ENCODE data around the gene RPL36.

RPL36 gene

DNA sequence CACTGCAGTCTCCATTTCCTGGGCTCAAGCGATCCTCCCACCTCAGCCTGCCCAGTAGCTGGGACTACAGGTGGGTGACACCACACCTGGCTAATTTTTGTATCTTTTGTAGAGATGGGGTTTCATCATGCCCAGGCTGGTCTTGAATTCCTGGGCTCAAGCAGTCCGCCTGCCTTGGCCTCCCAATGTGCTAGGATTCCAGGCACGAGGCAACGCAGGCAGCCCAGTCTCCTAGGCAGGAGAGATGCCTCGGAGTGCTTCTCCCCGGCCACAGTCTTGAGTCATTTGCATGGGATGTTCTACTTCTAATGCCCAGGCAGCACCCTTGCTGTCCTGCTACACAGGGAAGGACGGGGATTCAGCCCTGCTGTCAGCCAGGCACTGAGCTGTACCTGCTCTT is 18.5 kb upstream of the RPL36 start:
- no peak for DNase-seq
- in situ Hi-C loops (cut with HindIII; ENCODE audit: low pct_ligation_motif_present, low pct_unique_long_range_greater_than_20kb, low sequenced_read_pairs) = no loop called here

DNA sequence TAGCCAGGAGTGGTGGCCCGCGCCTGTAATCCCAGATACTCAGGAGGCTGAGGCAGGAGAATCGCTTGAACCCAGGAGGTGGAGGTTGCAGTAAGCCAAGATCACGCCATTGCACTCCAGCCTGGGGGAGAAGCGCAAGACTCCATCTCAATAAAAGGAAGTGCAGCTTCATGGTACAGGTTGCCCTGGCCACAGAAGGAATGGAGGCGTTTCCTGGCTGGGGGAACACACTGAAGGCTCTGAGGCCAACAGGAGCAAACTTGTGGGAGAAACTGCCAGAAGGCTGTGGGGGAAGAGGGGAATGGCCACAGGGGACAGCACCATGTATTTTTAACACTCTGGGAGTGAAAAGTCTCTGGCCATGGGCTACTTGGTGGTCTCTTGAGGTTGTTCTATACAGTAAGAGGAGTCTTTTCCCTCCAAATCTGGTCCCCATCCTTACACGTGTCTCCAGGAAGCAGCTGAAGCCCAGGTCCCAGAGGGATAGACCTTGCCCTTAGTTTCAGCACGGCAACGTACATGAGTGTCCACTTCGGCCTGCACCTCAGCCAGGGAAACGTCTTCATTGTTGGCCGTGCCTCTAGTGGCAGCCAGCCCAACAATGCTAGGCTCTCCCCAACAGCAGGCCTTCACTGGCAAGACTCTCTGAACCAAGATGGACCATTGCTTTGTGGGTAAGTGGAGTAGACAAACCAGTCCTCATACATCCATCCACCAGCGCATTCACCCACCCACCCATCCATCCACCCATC is 17.2 kb upstream of the RPL36 start:
- in situ Hi-C loops (cut with HindIII; ENCODE audit: low pct_ligation_motif_present, low pct_unique_long_range_greater_than_20kb, low sequenced_read_pairs) = no loop called here
- no peak for DNase-seq

DNA sequence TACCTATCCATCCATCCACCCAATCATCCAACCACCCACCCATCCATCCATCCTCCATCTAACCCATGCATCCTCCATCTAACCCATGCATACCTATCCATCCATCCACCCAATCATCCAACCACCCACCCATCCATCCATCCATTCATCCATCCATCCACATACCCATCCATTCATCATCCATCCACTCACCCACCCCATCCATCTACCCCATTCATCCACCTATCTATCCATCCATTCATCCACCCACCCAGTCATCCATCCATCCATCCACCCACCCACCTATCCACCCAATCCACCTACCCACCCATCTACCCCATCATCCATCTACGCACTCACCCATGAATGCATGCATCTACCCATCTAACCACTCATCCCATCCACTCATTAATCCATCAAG is 16.3 kb upstream of the RPL36 start:
- in situ Hi-C loops (cut with HindIII; ENCODE audit: low pct_ligation_motif_present, low pct_unique_long_range_greater_than_20kb, low sequenced_read_pairs) = no loop called here
- DNase-seq = no peak

DNA sequence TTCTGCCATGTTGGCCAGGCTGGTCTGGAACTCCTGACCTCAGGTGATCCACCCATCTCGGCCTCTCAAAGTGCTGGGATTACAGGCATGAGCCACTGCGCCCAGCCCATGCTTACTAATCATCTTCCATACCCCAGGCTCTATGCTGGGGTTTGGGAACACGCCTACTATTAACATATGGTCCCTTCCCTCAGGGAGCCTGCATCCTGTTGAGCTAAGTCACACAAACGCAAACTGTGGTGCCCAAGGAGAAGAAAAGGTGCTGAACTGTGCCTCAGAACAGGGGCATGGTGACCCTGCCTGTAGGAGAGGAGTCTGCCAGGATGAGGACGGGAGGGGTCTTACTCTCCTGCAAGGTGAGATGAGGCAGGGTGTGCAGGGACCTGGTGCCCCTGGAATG is 15.4 kb upstream of the RPL36 start:
- DNase-seq = no peak

DNA sequence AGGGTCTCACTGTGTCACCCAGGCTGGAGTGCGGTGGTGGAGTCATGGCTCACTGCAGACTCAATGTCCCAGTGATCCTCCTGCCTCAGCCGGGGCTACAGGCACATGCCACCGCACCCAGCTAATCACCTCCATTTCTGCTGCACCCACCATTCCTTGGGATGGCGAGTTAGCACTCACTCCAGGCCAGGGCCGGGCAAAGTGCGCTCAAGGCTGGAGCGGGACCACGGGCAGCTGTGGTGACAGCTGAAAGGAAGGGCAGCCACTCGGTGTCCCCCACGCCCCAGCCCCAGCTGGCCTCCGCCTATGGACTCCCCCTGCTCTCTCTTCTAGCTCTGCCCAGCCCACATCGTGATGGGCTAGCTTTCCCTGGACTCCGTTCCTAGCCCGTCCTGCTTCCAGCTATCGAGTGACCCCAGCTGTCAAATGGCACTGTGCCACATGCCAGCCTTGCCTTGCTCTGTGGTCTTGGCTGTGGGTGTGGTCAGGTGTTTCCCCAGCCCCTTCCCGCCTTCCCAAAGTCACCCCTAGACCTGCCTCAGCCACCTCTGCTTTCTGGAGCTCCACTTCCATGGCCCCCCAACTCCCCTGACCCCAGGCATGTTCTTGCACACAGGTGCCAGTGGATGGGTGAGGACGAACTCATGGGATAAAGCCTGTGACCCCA is 13.9 kb upstream of the RPL36 start:
- in situ Hi-C loops (cut with HindIII; ENCODE audit: low pct_ligation_motif_present, low pct_unique_long_range_greater_than_20kb, low sequenced_read_pairs) = no loop called here

More for the DNA sequence above, 15.4 kb upstream of the RPL36 start:
- in situ Hi-C loops (cut with HindIII; ENCODE audit: low pct_ligation_motif_present, low pct_unique_long_range_greater_than_20kb, low sequenced_read_pairs) = no loop called here

DNA sequence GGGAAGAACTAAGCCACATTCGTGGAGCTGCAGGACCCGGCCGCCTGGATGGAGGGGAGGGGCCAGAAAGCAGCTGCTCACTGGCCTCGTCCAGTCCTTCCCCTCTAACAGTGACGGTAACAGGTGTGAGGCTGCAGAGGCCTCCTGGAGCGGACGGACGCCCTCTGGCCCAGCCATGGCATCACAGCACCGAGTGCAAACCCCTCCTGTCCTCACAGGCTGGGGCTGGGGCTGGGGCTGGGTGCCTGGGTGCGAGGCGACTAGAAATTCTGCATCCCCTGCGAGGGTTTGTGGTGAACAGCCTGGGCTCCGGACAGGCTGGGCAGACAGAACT is 13.4 kb upstream of the RPL36 start:
- DNase-seq = no peak
- in situ Hi-C loops (cut with HindIII; ENCODE audit: low pct_ligation_motif_present, low pct_unique_long_range_greater_than_20kb, low sequenced_read_pairs) = no loop called here

More for the DNA sequence above, 13.9 kb upstream of the RPL36 start:
- DNase-seq = no peak

DNA sequence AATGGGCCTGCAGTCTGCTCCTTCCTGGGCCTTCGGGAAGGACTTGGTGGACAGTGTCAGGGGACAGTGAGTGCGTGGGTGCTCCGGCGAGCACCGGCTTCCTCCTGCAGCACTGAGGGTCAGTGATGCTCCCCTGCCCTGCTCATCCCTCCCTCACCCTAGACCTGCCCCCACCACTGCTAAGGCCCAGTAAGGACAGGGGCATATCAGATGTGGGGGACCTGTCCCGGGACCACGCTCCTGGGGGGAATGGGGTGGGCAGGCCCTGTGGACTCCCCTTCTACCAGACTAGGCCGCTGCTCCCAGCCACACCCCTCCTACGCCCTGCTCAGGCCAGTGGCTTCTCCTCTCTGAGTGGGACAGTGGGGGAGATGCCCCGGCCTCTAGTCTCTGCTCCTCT is 13.0 kb upstream of the RPL36 start:
- DNase-seq = no peak
- in situ Hi-C loops (cut with HindIII; ENCODE audit: low pct_ligation_motif_present, low pct_unique_long_range_greater_than_20kb, low sequenced_read_pairs) = no loop called here

DNA sequence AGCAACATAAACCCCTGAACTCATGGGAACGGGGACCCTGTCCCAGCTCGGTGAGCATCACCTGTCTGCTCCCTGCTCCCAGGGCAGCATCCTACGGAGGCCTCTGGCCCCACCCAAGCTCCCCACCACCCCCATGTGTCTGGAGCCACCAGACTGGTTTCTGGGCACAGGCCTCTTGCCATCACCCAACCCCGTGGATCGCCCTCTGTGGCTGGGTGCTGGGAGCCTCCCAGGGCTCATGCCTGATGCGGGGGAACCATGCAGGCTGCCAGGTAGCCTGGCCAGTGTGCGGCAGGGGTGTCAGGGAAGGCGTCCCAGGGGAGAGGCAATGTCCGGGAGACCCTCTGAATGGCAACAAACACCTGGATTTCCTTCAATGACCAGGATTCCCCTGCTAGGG is 12.5 kb upstream of the RPL36 start:
- no peak for DNase-seq
- in situ Hi-C loops (cut with HindIII; ENCODE audit: low pct_ligation_motif_present, low pct_unique_long_range_greater_than_20kb, low sequenced_read_pairs) = no loop called here

DNA sequence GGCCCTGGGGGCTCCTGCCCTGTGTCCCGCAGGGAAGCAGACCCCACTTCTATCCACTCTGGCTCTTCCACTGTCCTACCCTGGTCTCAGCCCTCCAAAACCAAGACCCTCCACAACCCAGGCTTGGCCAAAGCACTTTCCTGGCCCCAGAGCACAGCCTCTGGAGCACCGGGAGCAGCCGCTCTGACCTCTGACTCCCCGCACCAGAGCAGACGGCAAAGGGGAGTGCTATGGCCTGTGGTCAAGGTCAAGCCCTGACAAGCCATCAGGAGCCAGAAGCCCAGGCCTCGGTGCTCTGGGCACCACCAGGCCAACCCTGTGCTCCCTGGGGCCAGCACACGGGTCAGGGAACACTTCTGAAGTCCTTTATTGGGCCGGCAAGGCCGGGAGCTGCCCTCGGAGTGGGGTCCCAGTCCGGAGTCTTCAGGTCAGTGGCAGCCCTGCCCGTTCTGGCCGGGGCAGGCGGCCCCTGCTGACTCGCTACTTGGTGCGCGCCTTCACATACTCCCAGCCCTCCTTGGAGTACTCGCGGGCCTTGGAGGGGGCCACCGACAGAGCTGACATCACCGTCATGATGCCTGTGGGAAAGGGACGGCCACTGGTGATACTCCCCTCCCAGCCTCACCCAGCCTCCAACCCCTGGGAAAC is 11.9 kb upstream of the RPL36 start:
- DNase-seq = no peak
- in situ Hi-C loops (cut with HindIII; ENCODE audit: low pct_ligation_motif_present, low pct_unique_long_range_greater_than_20kb, low sequenced_read_pairs) = no loop called here

DNA sequence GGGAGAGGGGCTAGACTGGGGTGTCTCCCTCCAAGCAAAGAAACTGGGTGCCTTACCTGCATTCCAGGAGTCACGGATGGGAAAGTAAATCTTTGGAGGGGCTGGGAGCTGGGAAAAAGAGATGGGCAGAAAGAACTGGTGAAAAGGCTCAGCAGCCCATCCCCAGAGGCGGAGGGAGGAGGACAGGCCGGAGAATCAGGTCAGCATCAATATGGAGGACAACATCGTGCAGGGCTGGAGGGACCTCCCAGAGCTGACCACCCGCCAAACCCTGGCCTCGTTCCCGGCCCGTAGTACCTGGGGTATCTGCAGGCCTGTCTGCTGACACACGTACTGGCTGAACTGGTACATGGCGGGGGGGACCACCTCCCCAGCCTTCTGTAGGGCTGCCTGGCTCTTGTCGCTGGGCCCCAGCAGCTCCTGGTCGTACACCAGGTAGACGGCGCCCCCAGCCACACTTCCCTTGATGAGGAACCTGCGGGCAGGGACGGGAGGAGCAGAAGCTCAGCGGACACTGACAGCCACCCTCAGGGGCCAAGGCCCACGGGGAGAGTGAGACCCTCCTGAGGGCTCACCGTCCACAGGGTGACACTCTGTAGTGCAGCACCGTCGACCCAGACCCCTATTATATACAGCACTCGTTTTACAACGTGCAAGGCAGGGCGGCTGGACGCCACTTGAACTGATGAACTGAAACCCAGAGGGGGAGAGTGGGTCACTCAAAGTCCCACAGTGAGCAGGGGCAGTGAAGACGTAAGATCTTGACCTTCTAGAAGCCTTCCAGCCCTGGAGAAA is 10.6 kb upstream of the RPL36 start:
- in situ Hi-C loops (cut with HindIII; ENCODE audit: low pct_ligation_motif_present, low pct_unique_long_range_greater_than_20kb, low sequenced_read_pairs) = no loop called here
- no peak for DNase-seq

DNA sequence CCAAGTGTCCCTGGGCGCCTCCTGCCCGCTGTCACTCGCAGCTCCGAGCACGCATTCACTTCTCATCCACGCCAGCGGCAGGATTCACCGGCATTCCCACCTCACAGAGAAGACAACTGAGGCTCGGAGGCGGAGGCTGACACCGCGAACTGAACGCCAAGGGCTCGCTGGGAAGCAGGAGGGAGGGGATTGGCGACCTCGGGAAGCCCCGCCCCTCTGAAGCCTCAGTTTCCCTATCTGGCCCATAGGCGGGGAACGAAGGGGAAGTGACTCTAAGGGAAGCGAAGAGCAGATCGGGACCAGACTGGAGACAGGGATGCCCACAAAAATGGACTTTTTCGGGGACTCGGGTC is 10.0 kb upstream of the RPL36 start:
- peak; percentile 39 for DNase-seq

DNA sequence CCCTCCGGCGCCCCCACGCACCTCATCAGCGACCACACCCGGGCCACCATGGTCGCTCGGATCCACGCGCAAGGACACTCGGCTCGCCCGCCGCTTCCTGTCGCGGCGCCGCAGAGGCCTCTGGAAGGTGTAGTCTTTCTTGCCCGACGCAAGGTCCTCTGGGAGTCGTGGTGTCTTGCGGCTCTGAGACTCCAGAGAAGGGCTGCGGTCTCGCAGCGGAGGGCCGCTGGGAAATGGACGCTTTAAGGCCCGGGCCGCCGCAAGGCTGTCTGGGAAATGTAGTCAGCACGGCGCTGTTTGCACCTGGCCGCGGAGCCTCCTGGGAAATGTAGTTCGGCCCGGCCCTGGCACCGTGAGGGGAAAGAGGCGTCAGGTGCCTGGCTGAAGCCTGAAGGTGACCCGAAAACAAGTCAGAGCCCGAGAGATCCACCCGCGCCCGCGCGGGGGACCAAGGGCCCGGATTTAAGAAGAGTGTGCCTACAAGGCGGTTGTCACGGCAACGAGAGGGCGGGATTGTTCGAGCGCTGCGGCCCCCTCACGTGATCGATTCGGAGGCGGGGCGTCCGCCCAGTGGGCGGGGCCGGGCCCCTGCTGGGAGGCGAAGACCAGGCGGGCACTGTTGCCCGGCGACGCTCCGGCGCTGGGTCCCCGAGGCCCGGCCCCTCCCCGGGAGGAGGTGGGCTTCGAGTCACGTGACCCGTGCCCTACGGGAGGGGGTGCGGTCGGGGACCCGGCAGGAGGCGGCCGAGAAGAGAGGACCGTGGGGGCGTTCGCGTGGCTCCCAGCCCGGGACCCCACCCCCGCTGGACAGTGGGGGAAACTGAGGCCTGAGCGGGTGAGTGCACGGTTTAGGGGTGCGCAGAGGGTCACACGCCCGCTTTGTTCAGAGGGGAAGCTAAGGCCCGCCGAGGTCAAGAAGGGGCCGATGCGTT is 9.4 kb upstream of the RPL36 start, which contains the start of the genes HSD11B1L and MICOS13:
HSD11B1L (plus strand) TSS at position 591 of the 932 bp plus-strand sequence. CDS start 3,806 bp downstream, outside the sequence.
MICOS13 (minus strand) TSS at position 80 of the 932 bp plus-strand sequence; CDS start at position 50, 30 bp downstream.
- in situ Hi-C loops (cut with HindIII; ENCODE audit: low pct_ligation_motif_present, low pct_unique_long_range_greater_than_20kb, low sequenced_read_pairs) = no loop called here
- peak; percentile 96 for DNase-seq

More for the DNA sequence above, 10.0 kb upstream of the RPL36 start:
- in situ Hi-C loops (cut with HindIII; ENCODE audit: low pct_ligation_motif_present, low pct_unique_long_range_greater_than_20kb, low sequenced_read_pairs) = no loop called here

DNA sequence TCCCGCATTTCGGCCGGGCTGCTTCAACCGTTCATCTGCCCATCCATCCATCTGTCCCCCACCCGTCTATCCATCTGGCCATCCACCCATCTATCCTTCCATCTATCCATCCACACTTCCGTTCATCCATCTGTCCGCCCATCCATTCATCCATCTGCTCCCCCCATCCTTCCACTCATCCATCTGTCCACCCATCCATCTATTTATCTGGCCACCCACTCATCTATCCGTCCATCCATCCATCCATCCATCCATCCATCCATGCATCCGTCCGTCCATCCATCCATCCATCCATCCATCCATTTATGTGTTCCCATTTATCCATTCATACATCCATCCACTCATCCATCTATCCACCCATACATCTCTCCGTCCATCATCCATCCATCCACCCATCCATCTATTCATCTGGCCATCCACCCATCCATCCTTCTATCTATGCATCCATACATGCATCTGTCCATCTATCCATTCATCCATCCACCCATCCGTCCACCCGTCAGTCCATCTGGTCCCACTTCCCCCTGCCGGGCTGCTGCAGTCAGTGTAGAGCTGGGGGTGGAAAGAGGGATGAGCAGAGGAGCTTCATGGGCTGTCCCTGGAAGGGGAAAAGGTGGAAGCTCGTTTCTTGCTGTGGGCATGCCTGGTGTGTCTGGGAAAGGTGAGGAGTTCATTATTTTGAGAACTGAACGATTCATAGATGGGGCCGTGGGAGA is 8.5 kb upstream of the RPL36 start:
- DNase-seq = no peak
- in situ Hi-C loops (cut with HindIII; ENCODE audit: low pct_ligation_motif_present, low pct_unique_long_range_greater_than_20kb, low sequenced_read_pairs) = no loop called here

DNA sequence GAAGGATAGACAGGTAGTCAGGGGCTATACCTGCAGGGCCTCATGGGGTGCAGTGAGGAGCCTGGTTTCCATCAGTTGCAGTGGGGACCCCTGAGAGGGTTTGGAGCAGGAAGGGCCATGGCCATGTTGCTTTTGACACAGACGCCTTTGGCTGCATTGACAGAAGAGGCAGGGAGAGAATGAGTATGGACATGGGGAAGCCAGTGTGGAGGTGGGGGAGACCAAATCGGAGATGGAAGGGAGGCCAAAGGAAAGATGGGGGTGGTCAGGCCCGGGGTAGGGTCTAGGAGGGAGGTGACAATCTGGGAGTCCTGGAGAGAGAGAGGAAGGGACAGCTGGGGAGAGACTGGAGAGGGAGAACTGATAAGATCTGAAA is 8.0 kb upstream of the RPL36 start:
- in situ Hi-C loops (cut with HindIII; ENCODE audit: low pct_ligation_motif_present, low pct_unique_long_range_greater_than_20kb, low sequenced_read_pairs) = no loop called here
- no peak for DNase-seq

DNA sequence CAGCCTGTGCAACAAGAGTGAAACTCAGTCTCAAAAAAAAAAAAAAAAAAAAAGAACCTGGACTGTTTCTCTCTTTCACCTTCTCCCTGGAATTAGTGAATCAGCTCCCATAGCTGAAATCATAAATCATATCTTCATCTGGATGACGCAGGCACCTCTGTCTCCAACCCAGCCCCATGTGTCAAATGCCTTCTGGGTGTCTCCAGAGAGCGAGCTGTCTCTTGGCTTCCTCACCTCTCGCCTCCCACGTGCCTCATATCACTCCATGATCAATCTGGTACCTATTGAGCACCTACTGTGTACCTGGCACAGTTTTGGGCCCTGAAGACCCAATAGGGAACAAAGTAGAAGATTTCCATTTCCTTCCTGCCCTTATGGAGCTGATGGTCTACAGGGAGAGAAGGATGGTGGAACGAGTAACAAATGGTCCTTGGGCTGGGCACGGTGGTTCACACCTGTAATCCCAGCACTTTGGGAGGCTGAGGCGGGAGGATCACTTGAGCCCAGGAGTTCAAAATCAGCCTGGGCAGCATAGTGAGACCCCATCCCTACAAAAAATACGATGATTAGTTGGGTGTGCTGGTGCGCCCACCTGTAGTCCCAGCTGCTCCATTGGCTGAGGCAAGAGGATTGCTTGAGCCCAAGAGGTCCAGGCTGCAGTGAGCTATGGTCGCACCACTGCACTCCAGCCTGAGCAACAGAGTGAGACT is 6.8 kb upstream of the RPL36 start:
- no peak for DNase-seq
- in situ Hi-C loops (cut with HindIII; ENCODE audit: low pct_ligation_motif_present, low pct_unique_long_range_greater_than_20kb, low sequenced_read_pairs) = no loop called here

DNA sequence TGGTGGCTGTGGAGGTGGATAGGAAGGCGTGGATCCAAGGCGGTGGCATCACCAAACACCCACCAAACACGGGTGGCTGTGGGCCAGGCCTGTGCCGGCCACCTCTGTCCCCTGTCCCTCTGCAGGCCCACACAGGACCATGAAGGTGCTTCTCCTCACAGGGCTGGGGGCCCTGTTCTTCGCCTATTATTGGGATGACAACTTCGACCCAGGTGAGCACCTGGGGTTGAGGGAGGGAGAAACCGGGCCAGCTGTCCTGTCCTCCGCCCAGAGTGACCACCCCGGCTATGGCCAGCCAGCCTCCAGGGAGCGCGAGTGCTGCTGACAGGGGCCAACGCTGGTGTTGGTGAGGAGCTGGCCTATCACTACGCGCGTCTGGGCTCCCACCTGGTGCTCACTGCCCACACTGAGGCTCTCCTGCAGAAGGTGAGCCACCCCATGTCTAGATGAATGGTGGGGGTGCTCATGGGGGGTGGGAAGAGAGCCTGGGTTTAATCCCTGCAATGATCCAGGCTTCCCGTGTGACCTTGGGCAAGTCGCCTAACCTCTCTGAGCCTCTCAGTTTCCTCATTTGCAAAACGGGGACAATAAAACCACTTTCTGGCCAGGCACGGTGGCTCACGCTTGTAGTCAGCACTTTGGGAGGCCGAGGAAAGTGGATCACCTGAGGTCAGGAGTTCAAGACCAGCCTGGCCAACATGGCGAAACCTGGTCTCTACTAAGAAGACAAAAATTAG is 5.2 kb upstream of the RPL36 start:
- in situ Hi-C loops (cut with HindIII; ENCODE audit: low pct_ligation_motif_present, low pct_unique_long_range_greater_than_20kb, low sequenced_read_pairs) = no loop called here

More for the DNA sequence above, 5.2 kb upstream of the RPL36 start:
- DNase-seq = no peak

Data from ACHN (cell line).